ENCODE measurements around the gene RERE. TPM values are rescaled to one million over a fixed set of nuclear protein-coding genes. Genes with fewer than 3 reads are reported as not detected.
"Not testable (repeated sequence)": the region's sequence is repeated elsewhere in the genome, so short reads cannot be mapped to it uniquely, and the experiment has no call there.

RERE gene
- total RNA-seq, 1 experiment from 2014 or later = 7.2 TPM

DNA sequence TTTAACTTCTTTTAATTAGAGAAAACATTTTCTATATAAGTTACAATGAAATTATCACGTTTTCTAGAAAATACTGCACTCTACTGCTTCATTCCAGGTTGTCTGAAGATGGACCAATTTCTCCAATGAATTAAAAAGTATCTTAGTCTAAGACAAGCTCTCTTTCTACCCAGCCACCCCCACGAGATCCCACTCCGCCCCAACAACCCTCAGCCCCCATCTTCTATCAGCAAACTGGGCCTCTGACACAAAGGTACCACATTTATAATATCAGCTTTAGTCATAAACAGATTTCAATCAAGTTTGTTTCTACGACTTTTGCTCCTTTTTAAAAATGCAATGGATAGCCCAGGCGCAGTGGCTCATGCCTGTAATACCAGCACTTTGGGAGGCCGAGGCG lies 117.8 kb downstream of the RERE start:
- no peaks in the 10 kb centered on the region for H3K9me3 ChIP-seq
- no peak overlapping the region for H3K4me3 ChIP-seq
- H3K36me3 ChIP-seq = no peaks in the 10 kb centered on the region
- H3K27me3 ChIP-seq = no peaks in the 10 kb centered on the region
- no peak for DNase-seq

GRCh38 chr1:8698937-8699447 lies 118.4 kb downstream of the RERE start:
- Histone ChIP-seq H3K36me3 (no peaks in the 10 kb centered on the region), H3K4me3 (no peak overlapping the region), H3K9me3 (no peaks in the 10 kb centered on the region), H3K27me3 (no peaks in the 10 kb centered on the region)
- DNase-seq = no peak

- Histone ChIP-seq H3K36me3 (no peaks in the 10 kb centered on the region), H3K4me3 (no peak overlapping the region), H3K27me3 (no peaks in the 10 kb centered on the region), H3K9me3 (no peaks in the 10 kb centered on the region)
- DNase-seq = no peak
These were observed 119.3 kb downstream of the RERE start for GRCh38 chr1:8698012-8698630.

GRCh38 chr1:8695442-8695841 lies 122.0 kb downstream of the RERE start:
- H3K4me3 ChIP-seq, H3K36me3 ChIP-seq, DNase-seq, H3K9me3 ChIP-seq, H3K27me3 ChIP-seq: not testable (repeated sequence)

DNA sequence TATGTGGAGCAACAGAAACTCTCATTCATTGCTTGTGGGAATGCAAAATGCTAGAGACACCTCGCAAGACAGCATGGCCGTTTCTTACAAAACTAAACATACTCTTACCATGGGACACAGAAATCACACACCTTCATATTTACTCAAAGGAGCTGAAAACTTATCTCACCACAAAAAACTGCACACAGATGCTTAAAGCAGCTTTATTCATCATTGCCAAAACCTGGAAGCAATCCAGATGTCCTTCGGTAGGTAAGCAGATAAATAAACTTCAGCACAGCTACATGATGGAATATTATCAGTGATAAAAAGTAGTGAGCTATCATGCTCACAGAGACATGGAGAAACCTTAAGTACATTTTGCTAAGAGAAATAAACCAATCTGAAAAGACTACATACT lies 124.3 kb downstream of the RERE start:
- Histone ChIP-seq H3K4me3 (no peak overlapping the region), H3K9me3 (no peaks in the 10 kb centered on the region), H3K36me3 (no peaks in the 10 kb centered on the region), H3K27me3 (no peaks in the 10 kb centered on the region)
- DNase-seq = no peak

DNA sequence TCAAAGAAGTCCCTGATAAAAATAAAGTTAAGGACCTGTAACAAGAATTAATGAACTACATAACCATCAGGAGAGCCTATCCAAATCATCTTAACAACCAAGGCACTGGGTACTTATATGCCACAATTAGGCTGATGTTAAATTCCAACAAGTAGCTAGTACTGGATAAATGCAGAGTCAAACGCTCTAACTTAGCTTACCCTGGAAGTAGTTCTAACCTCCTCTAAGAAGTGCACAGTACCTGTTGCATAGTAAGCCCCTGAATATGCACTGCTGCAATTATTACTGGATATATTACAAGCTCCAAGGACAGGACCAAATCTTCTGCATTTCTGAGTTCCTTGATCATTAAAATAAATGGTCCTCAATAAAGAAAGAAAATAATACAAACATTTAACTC lies 125.8 kb downstream of the RERE start:
- H3K27me3 ChIP-seq = no peaks in the 10 kb centered on the region
- H3K9me3 ChIP-seq = no peaks in the 10 kb centered on the region
- H3K4me3 ChIP-seq = no peak overlapping the region
- DNase-seq = no peak
- H3K36me3 ChIP-seq = no peaks in the 10 kb centered on the region

DNA sequence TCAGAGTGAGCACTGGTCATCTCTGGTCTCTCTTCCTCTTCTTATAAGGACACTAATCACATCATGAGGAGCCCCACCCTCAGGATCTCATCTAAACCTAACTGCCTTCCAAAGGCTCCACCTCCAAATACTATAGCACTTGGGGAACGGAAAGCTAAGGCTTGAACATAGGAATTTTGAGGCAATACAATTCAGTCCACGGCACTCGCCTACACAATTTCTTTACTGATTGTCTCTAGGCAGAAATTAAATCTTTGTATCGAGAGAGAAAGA lies 127.3 kb downstream of the RERE start:
- no peaks in the 10 kb centered on the region for H3K36me3 ChIP-seq
- H3K4me3 ChIP-seq = no peak overlapping the region
- DNase-seq = no peak
- H3K27me3 ChIP-seq = no peaks in the 10 kb centered on the region
- no peaks in the 10 kb centered on the region for H3K9me3 ChIP-seq

GRCh38 chr1:8689431-8690252 lies 127.8 kb downstream of the RERE start:
- no peak for DNase-seq
- Histone ChIP-seq H3K36me3 (no peaks in the 10 kb centered on the region), H3K27me3 (no peaks in the 10 kb centered on the region), H3K4me3 (no peak overlapping the region), H3K9me3 (no peaks in the 10 kb centered on the region)

GRCh38 chr1:8687538-8687937 lies 129.9 kb downstream of the RERE start:
- no peak for DNase-seq
- Histone ChIP-seq H3K36me3 (no peaks in the 10 kb centered on the region), H3K4me3 (no peak overlapping the region)

DNA sequence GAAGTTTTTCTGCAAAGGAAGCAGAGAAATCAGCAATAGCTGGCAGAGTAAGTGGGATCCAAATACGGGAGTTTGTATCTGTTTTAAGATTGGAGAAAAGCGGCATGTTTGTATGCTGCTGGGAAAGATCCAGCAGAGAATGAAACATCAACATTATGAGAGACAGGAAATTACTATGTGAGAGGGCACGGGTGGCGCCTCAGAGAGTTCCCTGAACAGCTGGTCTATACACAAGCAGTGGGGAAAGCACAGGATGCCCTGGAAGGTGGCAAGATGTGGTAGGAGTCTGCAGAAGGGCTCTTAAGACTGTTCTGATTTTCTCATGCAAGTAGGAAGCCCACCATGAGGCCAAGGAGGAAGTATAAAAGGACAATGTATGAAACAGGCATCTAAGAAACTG lies 130.4 kb downstream of the RERE start:
- Histone ChIP-seq H3K4me3 (no peak overlapping the region), H3K36me3 (no peaks in the 10 kb centered on the region)

More at GRCh38 chr1:8687538-8687937, 129.9 kb downstream of the RERE start:
- no peaks in the 10 kb centered on the region for H3K9me3 ChIP-seq
- no peaks in the 10 kb centered on the region for H3K27me3 ChIP-seq

GRCh38 chr1:8685463-8685862 lies 132.0 kb downstream of the RERE start:
- Histone ChIP-seq H3K4me3 (no peak overlapping the region), H3K27me3 (no peaks in the 10 kb centered on the region), H3K9me3 (no peaks in the 10 kb centered on the region), H3K36me3 (no peaks in the 10 kb centered on the region)
- DNase-seq = no peak

More for the DNA sequence above, 130.4 kb downstream of the RERE start:
- DNase-seq = peak; percentile 65
- H3K9me3 ChIP-seq = no peaks in the 10 kb centered on the region
- no peaks in the 10 kb centered on the region for H3K27me3 ChIP-seq

DNA sequence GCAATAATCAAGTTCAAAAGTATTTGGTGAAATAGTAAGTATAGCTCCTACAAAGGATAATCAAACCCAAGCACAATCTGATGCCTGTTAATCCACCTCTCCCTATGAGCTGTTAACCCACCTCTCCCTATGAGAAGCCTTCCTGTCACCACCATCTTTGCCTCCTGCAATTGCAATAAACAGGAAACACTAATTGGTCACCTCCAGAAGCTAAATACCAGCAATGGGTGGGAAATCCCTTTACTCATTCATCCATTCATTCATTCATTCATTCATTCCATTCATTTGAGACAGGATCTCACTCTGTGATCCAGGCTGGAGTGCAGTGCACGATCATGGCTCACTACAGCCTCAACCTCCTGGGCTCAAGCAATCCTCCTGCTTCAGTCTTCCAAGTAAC lies 132.8 kb downstream of the RERE start:
- no peak overlapping the region for H3K4me3 ChIP-seq
- DNase-seq = no peak
- no peaks in the 10 kb centered on the region for H3K9me3 ChIP-seq
- H3K36me3 ChIP-seq = no peaks in the 10 kb centered on the region
- no peaks in the 10 kb centered on the region for H3K27me3 ChIP-seq

- no peak for DNase-seq
- Histone ChIP-seq H3K9me3 (no peaks in the 10 kb centered on the region), H3K27me3 (no peaks in the 10 kb centered on the region), H3K36me3 (no peaks in the 10 kb centered on the region), H3K4me3 (no peak overlapping the region)
These were observed 134.9 kb downstream of the RERE start for GRCh38 chr1:8682573-8682972.

DNA sequence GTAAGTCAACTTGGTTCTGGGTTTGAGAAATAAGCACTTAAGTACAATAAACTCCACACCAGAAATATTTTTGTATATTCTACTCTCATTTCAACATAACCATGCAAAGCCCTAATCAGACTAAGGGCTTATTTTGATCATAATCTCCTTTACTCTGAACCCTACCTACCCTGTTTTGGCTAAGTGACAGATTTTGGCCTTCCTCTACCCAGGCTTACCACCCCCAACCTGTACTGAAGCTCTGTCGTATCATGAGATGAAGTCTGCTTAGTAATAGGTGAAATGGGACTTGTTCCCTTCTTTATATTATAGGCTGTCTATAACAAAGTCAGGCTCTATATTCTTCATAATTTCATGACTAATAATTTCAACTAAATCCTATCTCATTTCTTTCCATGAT lies 135.5 kb downstream of the RERE start:
- Histone ChIP-seq H3K27me3 (no peaks in the 10 kb centered on the region), H3K9me3 (no peaks in the 10 kb centered on the region), H3K4me3 (no peak overlapping the region), H3K36me3 (no peaks in the 10 kb centered on the region)
- no peak for DNase-seq

DNA sequence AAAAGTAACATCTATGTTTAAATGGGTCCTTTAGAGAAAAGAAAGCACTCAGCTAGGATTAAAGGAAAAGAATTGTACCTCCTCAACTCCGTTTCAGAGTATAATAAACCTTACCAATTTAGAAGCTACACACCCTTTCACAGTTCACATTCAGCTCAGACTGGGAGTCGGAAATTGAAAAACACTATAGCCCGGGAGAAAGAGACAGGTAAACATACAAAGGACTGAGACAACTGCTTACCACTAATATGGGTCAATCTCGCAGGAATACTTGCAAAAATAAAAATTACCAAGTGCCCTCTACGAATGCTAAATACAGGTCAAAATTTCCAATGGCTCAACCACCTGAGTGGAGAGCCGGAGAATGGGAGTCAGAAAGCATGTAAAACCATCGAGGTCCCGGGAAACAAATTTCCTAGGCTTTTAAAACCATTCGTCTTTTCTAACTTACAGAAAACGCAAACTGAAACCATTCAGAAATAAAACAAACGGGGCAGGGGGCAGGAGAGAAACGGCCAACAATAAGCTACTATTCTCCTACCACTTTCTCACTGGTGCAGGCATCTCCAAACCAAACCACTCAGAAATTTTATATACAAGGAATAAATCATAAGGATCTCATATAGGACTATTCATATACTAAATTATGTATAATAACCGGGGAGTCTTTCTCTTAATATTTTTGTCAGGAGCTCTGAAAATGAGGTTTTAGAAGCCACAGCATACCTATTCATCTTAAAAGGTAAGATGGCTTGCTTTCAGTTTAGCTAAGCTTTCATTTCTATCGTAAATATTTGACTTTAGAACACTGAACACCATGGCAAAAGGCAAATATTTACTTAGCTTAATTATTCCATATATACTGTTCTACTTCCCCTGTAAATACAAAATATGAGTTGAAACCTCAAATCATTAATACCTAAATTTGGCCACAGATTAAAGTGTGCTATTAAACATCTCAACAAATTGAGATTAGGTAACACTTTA lies 136.5 kb downstream of the RERE start:
- no peaks in the 10 kb centered on the region for H3K36me3 ChIP-seq
- H3K9me3 ChIP-seq = no peaks in the 10 kb centered on the region
- peak overlapping the region; percentile 37 for H3K4me3 ChIP-seq

DNA sequence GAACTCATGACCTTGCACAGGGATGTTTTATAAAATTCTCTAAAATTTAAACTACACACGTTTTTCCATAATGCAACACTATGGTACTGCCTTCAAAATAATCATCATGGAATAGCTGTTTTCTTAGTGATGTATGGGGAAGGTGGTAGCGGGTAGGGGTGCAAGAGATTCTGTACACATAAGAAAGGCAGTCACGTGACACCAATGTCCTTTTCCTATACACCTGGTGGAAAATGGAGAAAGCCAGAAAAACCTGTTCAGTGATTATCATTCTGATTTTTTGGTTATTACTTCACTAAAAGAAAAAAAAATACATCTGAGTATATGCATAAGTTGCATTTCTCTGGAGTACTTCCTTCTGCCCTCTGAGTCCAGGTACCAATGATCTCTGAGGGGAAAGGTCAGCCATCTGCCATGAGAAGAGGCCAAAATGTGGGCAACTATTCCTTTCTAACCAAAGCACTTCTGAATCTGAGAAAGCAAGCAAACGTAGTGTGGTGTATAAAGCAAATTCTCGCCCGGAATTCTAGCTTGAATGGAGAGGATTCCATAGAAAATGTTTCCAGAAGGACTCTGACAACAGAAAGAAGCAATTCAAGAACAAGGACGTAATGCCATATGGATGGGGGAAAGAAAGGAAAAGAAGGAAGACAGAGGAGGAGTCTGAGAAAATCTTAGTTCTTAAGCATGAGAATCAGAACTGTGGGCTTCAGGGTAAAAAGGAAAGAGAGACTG lies 137.3 kb downstream of the RERE start:
- no peaks in the 10 kb centered on the region for H3K9me3 ChIP-seq
- no peak for DNase-seq
- H3K36me3 ChIP-seq = no peaks in the 10 kb centered on the region
- H3K4me3 ChIP-seq = no peak overlapping the region
- no peaks in the 10 kb centered on the region for H3K27me3 ChIP-seq

More for the DNA sequence above, 136.5 kb downstream of the RERE start:
- no peak for DNase-seq
- no peaks in the 10 kb centered on the region for H3K27me3 ChIP-seq

Data from MG63 (cell line).